ENCODE measurements around the gene AMT.

AMT gene

GRCh38 chr3:49401766-49402165 lies 20.5 kb downstream of the AMT start:
- no peak for TF ChIP-seq TAF1 (IDR thresholded peaks at IDR 0.05; ENCODE audit: borderline replicate concordance, insufficient read depth, low read length)
- no peak for TF ChIP-seq SIN3A (IDR thresholded peaks at IDR 0.05; ENCODE audit: borderline replicate concordance, insufficient read depth, low read length)
- TF ChIP-seq REST (IDR thresholded peaks at IDR 0.05; ENCODE audit: insufficient read depth in 1 of 2, low read depth in 2 of 2, low read length in 2 of 2), result no peak
- no peak for TF ChIP-seq POLR2AphosphoS5 (IDR thresholded peaks at IDR 0.05; ENCODE audit: low read depth, low read length)
- TF ChIP-seq FOXP2 (optimal IDR thresholded peaks at IDR 0.05; ENCODE audit: borderline replicate concordance, extremely low read depth, extremely low read length, insufficient read depth), result no peak

DNA sequence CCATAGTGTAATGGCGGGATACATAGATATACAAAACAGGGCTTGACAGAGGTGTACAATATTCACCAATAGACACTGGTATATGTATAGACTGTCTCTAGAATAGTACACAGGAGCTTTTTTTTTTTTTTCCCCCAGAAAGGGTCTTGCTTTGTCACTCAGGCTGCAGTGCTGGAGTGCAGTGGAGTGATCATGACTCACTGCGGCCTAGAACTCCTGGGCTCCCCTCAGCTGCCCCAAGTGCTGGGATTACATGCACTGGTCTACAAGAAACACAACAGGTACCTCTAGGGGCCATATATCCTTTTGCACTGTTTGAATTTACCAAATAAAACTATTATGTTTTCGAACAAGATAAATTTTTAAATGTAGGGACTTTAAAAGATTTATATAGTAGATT lies 22.8 kb downstream of the AMT start:
- TF ChIP-seq FOXP2 (optimal IDR thresholded peaks at IDR 0.05; ENCODE audit: borderline replicate concordance, extremely low read depth, extremely low read length, insufficient read depth), result no peak
- no peak for TF ChIP-seq POLR2AphosphoS5 (IDR thresholded peaks at IDR 0.05; ENCODE audit: low read depth, low read length)
- no peak for TF ChIP-seq TAF1 (IDR thresholded peaks at IDR 0.05; ENCODE audit: borderline replicate concordance, insufficient read depth, low read length)
- TF ChIP-seq SIN3A (IDR thresholded peaks at IDR 0.05; ENCODE audit: borderline replicate concordance, insufficient read depth, low read length), result no peak
- TF ChIP-seq REST (IDR thresholded peaks at IDR 0.05; ENCODE audit: insufficient read depth in 1 of 2, low read depth in 2 of 2, low read length in 2 of 2), result no peak

DNA sequence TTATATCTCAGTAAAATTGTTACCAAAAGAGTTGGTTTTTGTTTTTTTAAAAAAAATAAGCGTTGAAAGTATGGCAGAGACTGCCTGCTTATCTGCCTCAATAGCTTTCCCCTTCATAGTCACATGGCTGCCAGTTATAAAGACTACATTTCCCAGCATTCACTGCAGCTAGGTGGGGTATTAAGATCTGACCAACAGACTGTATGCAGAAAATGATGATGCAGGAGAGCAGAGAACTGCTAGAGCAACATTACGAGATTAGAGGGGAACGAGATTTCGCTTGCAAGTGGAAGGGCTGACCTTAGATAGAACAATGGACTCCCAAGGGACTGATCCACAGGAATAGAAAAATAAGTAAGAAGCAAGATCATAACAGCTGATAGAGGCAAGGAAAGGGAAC lies 24.8 kb downstream of the AMT start:
- no peak for TF ChIP-seq TAF1 (IDR thresholded peaks at IDR 0.05; ENCODE audit: borderline replicate concordance, insufficient read depth, low read length)
- no peak for TF ChIP-seq REST (IDR thresholded peaks at IDR 0.05; ENCODE audit: insufficient read depth in 1 of 2, low read depth in 2 of 2, low read length in 2 of 2)
- TF ChIP-seq POLR2AphosphoS5 (IDR thresholded peaks at IDR 0.05; ENCODE audit: low read depth, low read length), result no peak
- TF ChIP-seq FOXP2 (optimal IDR thresholded peaks at IDR 0.05; ENCODE audit: borderline replicate concordance, extremely low read depth, extremely low read length, insufficient read depth), result no peak

- no peak for TF ChIP-seq FOXP2 (optimal IDR thresholded peaks at IDR 0.05; ENCODE audit: borderline replicate concordance, extremely low read depth, extremely low read length, insufficient read depth)
- TF ChIP-seq REST (IDR thresholded peaks at IDR 0.05; ENCODE audit: insufficient read depth in 1 of 2, low read depth in 2 of 2, low read length in 2 of 2), result no peak
- no peak for TF ChIP-seq POLR2AphosphoS5 (IDR thresholded peaks at IDR 0.05; ENCODE audit: low read depth, low read length)
- TF ChIP-seq TAF1 (IDR thresholded peaks at IDR 0.05; ENCODE audit: borderline replicate concordance, insufficient read depth, low read length), result no peak
- TF ChIP-seq SIN3A (IDR thresholded peaks at IDR 0.05; ENCODE audit: borderline replicate concordance, insufficient read depth, low read length), result no peak
Observed at GRCh38 chr3:49389297-49389696, 33.0 kb downstream of the AMT start.

- TF ChIP-seq SIN3A (IDR thresholded peaks at IDR 0.05; ENCODE audit: borderline replicate concordance, insufficient read depth, low read length), result no peak
- no peak for TF ChIP-seq REST (IDR thresholded peaks at IDR 0.05; ENCODE audit: insufficient read depth in 1 of 2, low read depth in 2 of 2, low read length in 2 of 2)
- TF ChIP-seq TAF1 (IDR thresholded peaks at IDR 0.05; ENCODE audit: borderline replicate concordance, insufficient read depth, low read length), result no peak
Observed at GRCh38 chr3:49388289-49388820, 33.9 kb downstream of the AMT start.

Data from PFSK-1 (cell line).